ENCODE results near the gene PTPRG.
A peak's percentile ranks its signal among the peaks of the same experiment; 100 is the strongest.

The PTPRG gene

GRCh38 chr3:61589856-61590255 lies 28.5 kb downstream of the PTPRG start:
- peak; percentile 84 for DNase-seq (ENCODE audit: low read depth)

DNA sequence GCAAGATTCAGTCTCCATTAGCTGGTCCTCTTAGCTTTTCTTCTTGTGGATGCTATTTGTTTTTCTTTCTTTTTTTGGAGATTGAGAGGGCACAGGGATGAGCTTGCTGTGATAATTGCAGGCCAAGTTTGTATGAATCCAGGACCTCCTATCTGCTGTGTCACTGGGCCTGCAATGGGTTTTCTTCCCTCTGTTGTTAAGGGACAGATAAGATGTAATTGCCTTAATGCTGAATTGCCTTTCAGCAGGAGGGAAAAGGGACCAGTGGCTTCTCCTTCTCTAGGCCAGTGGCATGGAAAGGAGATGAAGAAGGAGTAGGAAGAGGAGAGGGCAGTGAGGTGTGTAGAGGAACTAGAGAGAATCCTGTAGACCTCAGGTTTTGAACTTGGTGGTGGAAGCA lies 29.9 kb downstream of the PTPRG start:
- DNase-seq (ENCODE audit: low read depth): no peak

- no peak for DNase-seq (ENCODE audit: low read depth)
Measured at GRCh38 chr3:61593446-61594029, 32.2 kb downstream of the PTPRG start.

- no peak for DNase-seq (ENCODE audit: low read depth)
Measured at GRCh38 chr3:61594144-61594963, 33.0 kb downstream of the PTPRG start.

DNA sequence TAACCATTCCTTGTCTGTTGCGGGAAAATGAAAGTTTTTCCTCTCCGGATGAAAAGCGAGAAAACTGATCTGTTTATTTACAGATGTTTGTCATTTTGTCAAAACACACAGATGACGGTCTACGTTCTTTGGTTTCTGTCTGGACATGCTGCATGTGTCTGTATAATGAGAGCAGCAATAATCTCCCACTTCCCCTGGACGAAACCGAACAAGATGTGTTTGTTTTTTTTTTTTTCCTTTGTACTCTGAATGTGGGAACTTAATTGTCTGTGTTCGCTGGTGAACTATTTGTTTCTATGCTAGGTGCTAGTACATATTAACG lies 33.6 kb downstream of the PTPRG start:
- no peak for DNase-seq (ENCODE audit: low read depth)

GRCh38 chr3:61595288-61595687 lies 33.9 kb downstream of the PTPRG start:
- DNase-seq (ENCODE audit: low read depth): peak; percentile 67

DNA sequence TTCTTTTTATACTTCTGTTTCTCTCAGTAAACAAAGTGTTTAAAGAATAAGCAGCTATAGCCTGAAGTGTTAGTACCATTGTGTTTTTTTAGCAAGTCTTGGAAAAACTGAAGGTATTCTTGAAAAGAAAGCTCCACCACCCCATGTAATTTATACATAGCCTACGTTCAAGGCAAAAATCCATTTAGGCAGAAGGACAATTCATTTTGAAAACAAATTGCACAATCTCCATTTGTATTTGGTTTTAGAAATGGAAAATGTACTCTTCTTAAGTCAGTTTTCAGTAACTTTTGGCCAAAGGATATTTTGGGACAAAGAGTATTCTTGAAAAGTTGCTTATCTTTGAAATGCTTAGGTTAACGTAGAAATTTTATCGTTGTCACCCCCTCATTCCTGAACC lies 34.5 kb downstream of the PTPRG start:
- no peak for DNase-seq (ENCODE audit: low read depth)

GRCh38 chr3:61597906-61598305 lies 36.5 kb downstream of the PTPRG start:
- no peak for DNase-seq (ENCODE audit: low read depth)

DNA sequence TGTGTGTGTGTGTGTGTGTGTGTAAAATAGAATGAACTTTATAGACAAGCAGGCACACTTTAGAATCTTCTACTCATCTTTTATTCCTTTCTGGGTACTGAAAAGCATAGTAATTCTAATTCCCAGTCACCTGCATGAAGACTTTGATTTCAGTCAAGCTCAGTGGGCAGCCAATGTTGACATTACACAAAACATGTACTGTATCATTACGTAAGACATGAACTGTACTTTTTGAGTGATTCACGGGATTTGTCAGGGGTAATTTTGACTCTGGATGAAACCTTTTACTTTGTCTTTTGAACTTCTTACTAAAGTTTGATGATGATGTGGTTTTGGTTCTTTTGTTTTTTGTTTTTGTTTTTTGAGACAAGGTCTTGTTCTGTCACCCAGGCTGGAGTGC lies 38.8 kb downstream of the PTPRG start:
- DNase-seq (ENCODE audit: low read depth): no peak

- no peak for DNase-seq (ENCODE audit: low read depth)
Measured at GRCh38 chr3:61601831-61602230, 40.5 kb downstream of the PTPRG start.

DNA sequence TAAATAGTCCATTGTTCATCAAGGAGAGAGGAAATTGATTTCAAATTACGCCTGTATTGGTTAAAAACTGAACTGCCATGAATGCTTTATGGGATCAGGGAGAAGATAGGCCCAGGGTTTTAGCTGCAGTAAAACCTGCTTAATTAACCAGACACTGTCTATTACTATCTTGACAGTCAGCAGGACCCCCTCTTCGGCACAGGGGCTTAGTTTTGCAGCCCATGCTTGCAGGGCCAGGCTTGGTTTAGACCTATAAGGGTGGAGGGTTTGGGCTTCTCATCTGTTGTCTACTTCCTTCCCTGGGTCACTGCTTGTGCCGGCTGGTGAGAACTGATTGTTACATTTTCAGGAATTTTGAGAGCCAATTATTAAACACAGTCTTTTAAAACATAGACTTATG lies 41.1 kb downstream of the PTPRG start:
- DNase-seq (ENCODE audit: low read depth): no peak

- DNase-seq (ENCODE audit: low read depth): no peak
Measured at GRCh38 chr3:61605589-61606175, 44.3 kb downstream of the PTPRG start.

GRCh38 chr3:61606196-61606595 lies 44.8 kb downstream of the PTPRG start:
- no peak for DNase-seq (ENCODE audit: low read depth)

DNA sequence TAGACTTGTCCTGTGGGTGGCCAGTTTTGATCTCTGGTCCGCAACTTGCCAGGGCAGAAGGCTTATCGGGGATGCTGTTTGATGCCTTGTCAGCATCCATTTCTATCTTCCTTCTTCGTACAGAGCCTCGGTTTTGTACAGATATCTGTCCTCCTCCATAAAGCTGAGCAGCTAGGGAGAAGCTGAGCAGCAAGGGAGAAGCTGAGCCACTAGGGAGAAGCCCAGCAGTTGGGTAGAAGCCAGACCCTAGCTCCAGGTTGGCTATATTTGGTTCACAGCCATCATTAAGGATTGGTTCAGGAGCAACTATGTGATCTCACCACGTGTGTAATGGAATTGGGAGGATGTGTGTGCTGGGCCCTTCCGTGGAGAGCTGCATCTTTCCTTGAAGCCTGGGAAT lies 46.7 kb downstream of the PTPRG start:
- no peak for DNase-seq (ENCODE audit: low read depth)

GRCh38 chr3:61608711-61609110 lies 47.3 kb downstream of the PTPRG start:
- no peak for DNase-seq (ENCODE audit: low read depth)

- DNase-seq (ENCODE audit: low read depth): no peak
Measured at GRCh38 chr3:61610316-61610715, 48.9 kb downstream of the PTPRG start.

- peak; percentile 66 for DNase-seq (ENCODE audit: low read depth)
Measured at GRCh38 chr3:61612211-61613194, 51.1 kb downstream of the PTPRG start.

DNA sequence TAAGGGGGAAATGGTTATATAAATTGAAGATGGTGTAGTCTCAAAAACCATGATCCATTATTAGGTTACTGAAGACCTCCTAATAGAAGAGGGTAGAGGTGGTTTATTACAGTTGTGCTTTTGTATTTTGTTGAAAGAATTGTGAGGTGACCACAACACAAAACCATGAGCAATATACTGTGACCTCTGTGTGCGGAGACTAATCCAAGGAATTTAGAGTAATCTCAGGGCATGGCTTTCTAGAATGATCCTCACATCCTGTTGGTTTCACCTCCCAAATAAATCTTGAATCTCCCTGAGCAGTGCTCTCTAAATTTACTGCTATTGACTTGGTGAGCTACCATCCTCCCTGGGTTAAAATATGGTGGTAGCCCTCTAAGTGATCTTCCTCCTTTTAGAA lies 52.3 kb downstream of the PTPRG start:
- no peak for DNase-seq (ENCODE audit: low read depth)

DNA sequence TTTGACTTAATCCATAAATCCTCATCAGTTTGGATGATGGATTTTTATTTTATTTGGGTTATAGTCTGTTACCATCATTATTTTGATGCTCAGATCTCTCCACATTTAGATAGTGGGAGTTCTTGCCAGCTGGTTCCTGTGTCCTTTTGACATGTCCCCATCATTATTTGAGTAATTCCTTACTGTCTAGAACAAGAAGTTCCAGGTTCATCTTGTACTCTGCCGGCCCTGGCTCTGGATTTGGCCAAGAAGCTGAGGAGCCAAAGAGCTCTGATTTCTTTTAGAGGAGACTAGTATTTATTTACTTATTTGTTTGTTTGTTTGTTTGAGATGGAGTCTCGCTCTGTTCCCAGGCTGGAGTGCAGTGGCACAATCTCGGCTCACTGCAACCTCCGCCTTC lies 54.3 kb downstream of the PTPRG start:
- DNase-seq (ENCODE audit: low read depth): no peak

DNA sequence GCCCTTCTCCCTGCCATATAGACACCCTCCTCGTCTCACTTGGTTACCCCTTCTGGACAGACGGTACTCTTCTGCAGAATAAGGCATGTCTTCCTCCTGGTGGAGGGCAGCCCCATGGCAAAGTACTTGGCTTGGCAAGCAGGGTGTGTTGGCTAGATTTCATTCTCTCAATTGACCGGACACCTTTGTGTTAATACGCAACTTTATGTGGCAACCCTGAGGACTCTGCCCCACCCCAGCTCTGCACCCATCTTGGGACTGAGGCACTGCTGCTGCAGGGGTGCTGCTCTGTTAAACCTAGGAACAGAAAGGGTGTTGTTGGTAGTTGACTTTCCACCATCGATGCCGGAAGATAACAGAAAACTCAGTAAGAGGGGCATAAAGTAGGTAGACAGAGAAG lies 55.2 kb downstream of the PTPRG start:
- no peak for DNase-seq (ENCODE audit: low read depth)

- DNase-seq (ENCODE audit: low read depth): peak; percentile 48
Measured at GRCh38 chr3:61617041-61617440, 55.7 kb downstream of the PTPRG start.

- DNase-seq (ENCODE audit: low read depth): no peak
Measured at GRCh38 chr3:61617651-61618050, 56.3 kb downstream of the PTPRG start.

Data from EH (cell line).